Ramos (cell line): Measurements from ENCODE around the gene RANBP1.

Experiments used
- in situ Hi-C: fragments of 300-500 bp; cut with MboI; formaldehyde crosslinking; loops from one replicate; pipeline ENCODE4 v1.14.3; 2022; ENCODE audit warnings: low sequenced_read_pairs; ENCODE audit not compliant: unreplicated experiment

The RANBP1 gene

DNA sequence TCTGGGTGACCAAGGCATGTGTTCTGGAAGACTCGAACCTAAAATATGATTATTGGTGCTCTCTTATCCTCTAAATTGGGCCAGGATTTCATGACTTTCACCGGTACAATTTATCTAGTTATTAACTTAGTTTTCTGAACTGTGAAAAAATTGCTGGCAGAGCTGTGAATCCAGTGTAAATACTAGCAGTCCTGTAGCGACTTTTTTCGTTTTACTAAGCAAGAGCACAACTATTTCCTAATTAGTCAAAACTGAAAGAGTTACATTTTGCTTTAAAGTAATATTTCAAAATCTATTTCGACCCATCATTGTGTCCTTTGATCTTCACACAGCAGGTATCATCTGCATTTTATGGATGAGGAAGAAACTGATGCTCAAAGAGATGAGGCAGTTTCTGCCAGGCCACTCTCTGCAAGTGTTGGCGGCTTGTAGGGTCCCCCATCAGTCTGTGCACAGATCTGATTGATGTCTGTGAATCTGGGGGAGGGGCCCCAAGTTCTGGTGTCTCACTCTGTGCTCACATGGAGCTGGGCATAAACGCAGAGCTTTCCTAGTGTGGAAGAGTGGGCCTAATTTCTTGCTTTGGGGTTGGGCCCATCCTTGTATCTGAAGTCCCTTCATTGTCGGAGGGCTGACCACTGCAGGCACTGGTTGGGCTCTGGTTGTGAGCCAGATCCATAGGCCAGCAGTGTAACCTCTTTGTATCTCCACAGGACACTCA lies 2.6 kb downstream of the RANBP1 start:
- in situ Hi-C loops = loop anchor here (5.0 kb wide), 1 partner anchor 146 kb away; no protein-coding TSS in a partner anchor

DNA sequence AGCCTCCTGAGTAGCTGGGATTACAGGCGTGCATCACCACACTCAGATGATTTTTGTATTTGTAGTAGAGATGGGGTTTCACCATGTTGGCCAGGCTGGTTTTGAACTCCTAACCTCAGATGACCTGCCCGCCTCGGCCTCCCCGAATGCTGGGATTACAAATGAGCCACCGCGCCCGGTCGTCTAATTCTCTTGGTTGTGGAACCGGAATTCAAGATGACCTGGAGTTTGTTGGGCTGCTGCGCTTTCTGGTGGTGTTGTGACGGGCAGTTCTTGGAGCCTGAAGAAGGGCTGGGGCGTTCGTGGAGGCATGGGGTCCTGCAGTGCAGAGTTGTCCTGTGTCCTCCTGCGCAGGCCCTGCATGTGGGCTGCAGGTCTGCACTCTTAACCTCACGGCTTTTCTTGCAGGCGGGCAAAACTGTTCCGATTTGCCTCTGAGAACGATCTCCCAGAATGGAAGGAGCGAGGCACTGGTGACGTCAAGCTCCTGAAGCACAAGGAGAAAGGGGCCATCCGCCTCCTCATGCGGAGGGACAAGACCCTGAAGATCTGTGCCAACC lies 6.0 kb downstream of the RANBP1 start:
- in situ Hi-C loops = no loop called here

GRCh38 chr22:20123366-20124082 lies 7.6 kb downstream of the RANBP1 start:
- in situ Hi-C loops = no loop called here

GRCh38 chr22:20124083-20124787 lies 8.3 kb downstream of the RANBP1 start:
- in situ Hi-C loops = no loop called here

GRCh38 chr22:20125201-20126174 lies 9.6 kb downstream of the RANBP1 start:
- in situ Hi-C loops = no loop called here

- in situ Hi-C loops = no loop called here
Measured at GRCh38 chr22:20126284-20127029, 10.6 kb downstream of the RANBP1 start.

DNA sequence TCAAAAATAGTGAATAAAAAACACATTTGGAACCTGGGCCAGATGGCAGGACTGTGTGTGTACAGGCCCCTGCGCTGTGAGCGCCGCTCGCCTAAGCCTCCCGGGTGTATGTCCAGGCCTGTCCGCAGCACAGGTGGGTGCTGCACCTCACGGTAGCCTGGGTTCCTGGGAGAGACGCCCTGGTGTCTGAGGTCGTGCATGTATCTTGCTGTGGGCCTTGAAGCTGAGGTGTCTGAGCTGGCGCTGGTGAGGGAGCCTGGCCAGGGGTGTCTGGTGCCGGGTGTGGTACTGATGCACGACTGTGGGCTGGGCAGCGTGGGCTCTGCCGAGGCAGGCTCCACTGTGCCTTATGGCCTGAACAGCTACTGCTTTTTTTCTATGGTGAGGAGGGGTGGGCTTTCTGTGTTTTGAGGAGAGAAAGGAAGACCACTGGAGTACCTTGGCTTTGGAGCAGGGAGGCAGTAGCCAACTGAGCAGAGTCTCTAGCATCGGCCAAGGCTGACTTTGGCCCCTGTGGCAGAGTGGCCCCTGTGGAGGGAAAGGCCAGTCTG lies 11.5 kb downstream of the RANBP1 start:
- in situ Hi-C loops = no loop called here

DNA sequence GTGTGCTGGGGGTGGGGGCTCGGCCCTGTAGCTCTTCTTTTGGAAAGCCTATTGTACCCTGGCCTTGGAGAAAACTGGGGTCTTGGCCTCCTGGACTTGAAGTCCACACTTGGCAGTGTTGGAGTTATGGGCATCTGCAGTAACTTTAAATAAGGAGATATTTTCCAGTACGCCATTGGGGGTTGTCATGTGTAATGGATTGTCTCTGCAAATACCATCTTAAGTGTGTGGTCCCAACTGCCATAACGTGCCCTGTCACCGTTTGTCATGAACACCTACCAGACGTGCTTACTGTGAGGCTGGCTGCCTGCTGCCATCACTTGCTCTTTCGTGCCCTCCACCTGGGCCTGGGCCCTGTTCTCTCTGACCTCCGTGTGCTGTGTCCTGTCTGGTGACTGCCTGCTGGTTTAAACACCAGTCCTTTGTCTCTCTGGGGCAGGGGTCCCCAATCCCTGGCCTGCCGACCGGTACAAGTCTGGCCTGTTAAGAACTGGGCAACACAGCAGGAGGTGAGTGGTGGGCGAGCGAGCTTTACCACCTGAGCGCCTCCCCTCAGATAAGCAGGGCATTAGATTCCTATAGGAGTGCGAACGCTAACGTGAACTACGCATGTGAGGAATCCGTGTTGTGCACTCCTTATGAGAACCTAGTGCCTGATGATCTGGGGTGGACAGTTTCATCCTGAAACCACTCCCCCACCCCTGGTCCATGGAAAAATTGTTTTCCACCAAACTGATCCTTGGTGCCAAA lies 12.1 kb downstream of the RANBP1 start:
- in situ Hi-C loops = no loop called here

GRCh38 chr22:20128619-20128901 lies 12.7 kb downstream of the RANBP1 start:
- in situ Hi-C loops = no loop called here

- in situ Hi-C loops = no loop called here
Measured at GRCh38 chr22:20128902-20129746, 13.2 kb downstream of the RANBP1 start.

DNA sequence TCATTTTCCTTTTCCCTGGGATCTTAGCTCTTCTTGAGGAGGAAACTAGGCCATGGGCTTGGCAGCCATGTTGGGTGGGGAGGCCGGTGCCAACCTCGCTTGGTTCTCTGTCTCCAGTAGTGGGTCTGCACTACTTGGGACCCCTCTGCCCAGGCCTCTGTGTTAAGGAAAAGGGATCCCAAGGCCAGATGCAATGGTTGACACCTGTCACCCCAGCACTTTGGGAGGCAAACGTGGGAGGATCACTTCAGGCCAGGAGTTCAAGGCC lies 13.8 kb downstream of the RANBP1 start:
- in situ Hi-C loops = no loop called here

DNA sequence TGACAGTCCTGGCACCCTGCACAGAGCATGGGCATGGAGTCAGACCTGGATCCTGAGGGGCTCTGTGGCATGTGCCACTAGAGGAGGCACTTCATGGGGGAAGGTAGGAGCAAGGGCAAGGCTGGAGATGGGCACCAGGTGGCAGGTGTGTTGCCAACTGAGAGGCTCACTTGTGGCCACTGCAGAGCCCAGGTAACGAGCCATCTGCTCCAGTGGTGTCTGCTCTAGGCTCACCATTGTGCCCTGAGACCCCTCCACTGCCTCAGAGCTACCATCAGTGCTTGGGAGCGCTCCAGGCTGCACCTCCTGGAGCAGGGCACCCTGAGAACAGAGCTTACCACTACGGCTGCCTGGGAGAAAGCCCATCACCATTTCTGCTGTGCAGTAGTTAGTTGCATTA lies 14.4 kb downstream of the RANBP1 start:
- in situ Hi-C loops = no loop called here

DNA sequence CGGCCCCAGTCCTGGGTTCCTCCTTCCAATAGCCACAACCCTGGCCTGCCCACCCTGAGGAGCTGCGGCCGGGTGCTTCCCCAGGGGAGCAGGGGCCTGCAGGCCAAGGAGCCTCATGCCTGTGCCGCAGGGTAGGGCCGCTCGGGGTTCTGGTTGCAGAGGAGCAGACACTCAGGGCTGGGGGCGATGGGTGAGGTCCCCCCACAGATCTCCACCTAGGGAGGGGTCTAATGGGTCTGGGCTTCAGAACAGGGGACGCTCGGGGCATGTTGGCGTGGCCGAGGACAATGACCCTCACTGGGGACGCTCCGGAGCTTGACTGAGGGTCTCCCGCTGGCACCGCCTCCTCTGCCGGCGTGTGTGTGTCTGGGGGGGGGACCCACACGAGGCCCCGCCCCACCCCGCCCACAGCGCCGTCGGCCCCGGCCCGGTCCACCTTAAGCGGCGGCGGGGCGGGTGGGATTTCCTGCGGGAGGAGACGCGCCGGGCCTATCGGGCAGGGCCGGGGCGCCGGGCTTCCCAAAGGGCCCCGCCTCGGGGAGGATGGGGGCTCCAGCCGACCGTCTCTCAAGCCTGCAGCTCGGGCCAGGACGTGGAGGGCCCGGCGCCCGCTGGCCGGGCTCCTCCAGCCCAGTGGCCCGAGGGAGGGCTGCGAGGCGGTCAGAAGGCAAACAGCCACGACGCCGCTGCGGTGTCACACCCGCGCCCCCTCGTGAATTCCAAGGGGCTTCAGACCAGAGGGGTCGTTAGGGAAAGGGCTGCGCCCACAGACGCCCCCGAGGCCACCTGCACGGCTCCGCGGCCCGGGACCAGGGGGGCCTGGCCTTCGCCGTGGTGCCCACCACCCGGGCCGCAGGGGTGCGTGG lies 15.1 kb downstream of the RANBP1 start:
- in situ Hi-C loops = no loop called here

GRCh38 chr22:20131597-20131858 lies 15.6 kb downstream of the RANBP1 start, which contains the start of gene ZDHHC8:
TSS of gene ZDHHC8 (plus strand) at chr22:20131804. CDS start at chr22:20131948, 144 bp downstream.
- in situ Hi-C loops = no loop called here

- in situ Hi-C loops = no loop called here
Measured at GRCh38 chr22:20131859-20132685, 16.2 kb downstream of the RANBP1 start.

DNA sequence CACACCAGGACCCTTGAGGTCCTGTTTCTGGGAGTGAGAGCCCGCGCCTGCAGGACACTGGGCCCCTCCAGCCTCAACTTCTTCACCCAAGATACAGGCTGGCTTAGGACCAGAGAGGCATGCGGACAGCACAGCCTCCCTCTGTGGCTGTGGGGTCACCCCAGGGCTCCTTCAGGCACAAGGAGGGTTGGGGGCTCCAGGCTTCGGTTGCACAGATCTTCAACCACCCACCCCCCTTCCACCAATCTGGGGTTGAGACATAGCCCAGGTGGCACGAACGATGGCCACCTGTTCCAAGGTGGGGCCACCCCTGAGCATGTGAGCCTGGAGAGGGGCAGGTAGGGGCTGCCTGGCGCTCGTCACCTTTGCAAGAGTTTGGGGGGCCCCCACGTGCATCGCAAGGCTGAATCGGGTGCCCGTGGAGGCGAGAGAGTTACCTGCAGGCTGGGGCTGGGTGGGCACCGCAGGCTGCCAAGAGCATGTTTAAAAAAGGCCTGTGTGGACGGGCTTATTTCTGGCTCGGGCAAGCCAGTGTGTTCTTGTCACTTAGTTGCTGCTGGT lies 16.9 kb downstream of the RANBP1 start:
- in situ Hi-C loops = no loop called here
